ENCODE measurements around the gene PHLDB1. TPM values are rescaled to one million over a fixed set of nuclear protein-coding genes. Genes with fewer than 3 reads are reported as not detected.
"Not testable (repeated sequence)": the region's sequence is repeated elsewhere in the genome, so short reads cannot be mapped to it uniquely, and the experiment has no call there.

PHLDB1 gene
- total RNA-seq, 1 donor from 2014 or later: 165 TPM

DNA sequence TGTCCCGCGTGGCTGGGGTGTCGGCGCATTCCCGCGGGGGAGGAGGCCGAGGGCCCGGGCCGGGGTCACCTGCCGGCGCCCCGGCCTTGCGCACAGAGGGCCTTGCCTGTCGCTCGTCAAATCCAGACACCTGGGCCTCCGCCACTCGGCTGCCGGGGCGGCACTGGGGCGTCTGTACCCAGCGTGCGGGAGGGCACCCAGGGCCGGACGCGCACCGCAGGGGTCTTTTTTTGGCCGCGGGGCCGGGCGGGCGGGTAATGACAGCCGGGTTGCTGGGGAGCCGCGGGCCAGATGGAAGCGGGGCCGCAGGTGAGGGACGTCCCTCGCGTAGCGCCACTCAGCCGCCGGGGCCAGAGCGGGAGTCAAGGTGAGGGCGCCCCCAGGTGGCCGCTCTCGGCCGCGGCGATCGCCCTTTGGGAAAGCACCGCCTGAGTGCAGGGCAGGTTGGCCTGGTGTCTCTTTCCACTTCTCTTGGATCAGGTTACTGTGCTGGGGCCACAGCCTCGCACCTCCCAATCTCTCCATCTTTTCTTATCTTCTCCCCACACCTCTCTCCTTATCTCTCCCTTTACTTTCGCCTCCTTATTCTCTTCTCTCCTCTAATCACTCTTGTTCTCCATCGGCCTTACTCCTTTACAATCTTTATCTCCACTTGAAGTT is 3.5 kb downstream of the PHLDB1 start:
- Mint-ChIP-seq H3K4me1 (ENCODE audit: unreplicated experiment) (peaks cover 73% of the 10 kb centered on the region), H3K4me3 (ENCODE audit: unreplicated experiment) (peak overlapping the region; percentile 71), H3K27ac (ENCODE audit: unreplicated experiment) (peak overlapping the region; percentile 85), H3K36me3 (ENCODE audit: unreplicated experiment) (peaks cover 2% of the 10 kb centered on the region), H3K9me3 (ENCODE audit: unreplicated experiment) (no peaks in the 10 kb centered on the region), H3K27me3 (ENCODE audit: unreplicated experiment) (no peaks in the 10 kb centered on the region)
- TF ChIP-seq, protein P1, sequence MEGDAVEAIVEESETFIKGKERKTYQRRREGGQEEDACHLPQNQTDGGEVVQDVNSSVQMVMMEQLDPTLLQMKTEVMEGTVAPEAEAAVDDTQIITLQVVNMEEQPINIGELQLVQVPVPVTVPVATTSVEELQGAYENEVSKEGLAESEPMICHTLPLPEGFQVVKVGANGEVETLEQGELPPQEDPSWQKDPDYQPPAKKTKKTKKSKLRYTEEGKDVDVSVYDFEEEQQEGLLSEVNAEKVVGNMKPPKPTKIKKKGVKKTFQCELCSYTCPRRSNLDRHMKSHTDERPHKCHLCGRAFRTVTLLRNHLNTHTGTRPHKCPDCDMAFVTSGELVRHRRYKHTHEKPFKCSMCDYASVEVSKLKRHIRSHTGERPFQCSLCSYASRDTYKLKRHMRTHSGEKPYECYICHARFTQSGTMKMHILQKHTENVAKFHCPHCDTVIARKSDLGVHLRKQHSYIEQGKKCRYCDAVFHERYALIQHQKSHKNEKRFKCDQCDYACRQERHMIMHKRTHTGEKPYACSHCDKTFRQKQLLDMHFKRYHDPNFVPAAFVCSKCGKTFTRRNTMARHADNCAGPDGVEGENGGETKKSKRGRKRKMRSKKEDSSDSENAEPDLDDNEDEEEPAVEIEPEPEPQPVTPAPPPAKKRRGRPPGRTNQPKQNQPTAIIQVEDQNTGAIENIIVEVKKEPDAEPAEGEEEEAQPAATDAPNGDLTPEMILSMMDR (IDR thresholded peaks at IDR 0.05): peak; percentile 94
- DNase-seq (ENCODE audit: extremely low spot score, unreplicated experiment): peak; percentile 92

DNA sequence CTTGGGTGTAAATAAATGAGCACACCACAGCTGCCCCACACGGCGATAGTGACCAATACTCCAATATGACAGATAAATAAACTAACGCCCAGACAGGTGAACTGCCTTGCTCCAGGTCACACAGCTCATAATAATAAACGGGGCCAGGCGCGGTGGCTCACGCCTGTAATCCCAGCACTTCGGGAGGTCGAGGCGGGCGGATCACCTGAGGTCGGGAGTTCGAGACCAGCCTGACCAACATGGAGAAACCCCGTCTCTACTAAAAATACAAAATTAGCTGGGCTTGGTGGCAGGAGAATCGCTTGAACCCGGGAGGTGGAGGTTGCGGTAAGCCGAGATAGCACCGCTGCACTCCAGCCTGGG is 4.0 kb downstream of the PHLDB1 start:
- peak overlapping the region; percentile 85 for H3K27ac Mint-ChIP-seq (ENCODE audit: unreplicated experiment)
- H3K27me3 Mint-ChIP-seq (ENCODE audit: unreplicated experiment); H3K36me3 Mint-ChIP-seq (ENCODE audit: unreplicated experiment); H3K9me3 Mint-ChIP-seq (ENCODE audit: unreplicated experiment); DNase-seq (ENCODE audit: extremely low spot score, unreplicated experiment): not testable (repeated sequence)
- peaks cover 73% of the 10 kb centered on the region for H3K4me1 Mint-ChIP-seq (ENCODE audit: unreplicated experiment)
- peak overlapping the region; percentile 71 for H3K4me3 Mint-ChIP-seq (ENCODE audit: unreplicated experiment)

DNA sequence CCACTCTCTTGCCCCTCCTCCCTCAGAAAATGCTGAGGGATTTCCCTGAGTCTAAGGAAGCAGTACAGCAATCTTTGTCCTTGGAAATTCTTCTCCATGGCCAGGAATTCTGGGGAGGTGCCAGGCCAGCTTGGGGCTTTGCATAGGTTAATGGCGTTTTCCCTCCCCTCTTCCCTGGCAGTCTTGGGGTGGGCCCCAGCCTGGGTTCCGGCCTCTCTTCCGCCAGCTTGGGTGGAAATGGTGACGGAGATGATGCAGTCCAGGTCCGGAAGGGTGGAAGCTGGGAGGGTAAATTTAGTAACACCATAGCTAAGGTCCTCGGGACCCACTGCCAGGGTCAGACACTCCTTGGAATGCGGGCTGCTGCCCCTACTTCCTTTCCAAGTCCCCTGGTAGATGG is 5.0 kb downstream of the PHLDB1 start:
- H3K27ac Mint-ChIP-seq (ENCODE audit: unreplicated experiment): peak overlapping the region; percentile 88
- no peak for DNase-seq (ENCODE audit: extremely low spot score, unreplicated experiment)

GRCh38 chr11:118614511-118614910 is 7.1 kb downstream of the PHLDB1 start:
- peaks cover 81% of the 10 kb centered on the region for H3K4me1 Mint-ChIP-seq (ENCODE audit: unreplicated experiment)
- H3K27me3 Mint-ChIP-seq (ENCODE audit: unreplicated experiment): no peaks in the 10 kb centered on the region
- TF ChIP-seq, protein P1 (IDR thresholded peaks at IDR 0.05): no peak
- peaks cover 9% of the 10 kb centered on the region for H3K36me3 Mint-ChIP-seq (ENCODE audit: unreplicated experiment)
- no peak for DNase-seq (ENCODE audit: extremely low spot score, unreplicated experiment)
- peak overlapping the region; percentile 83 for H3K27ac Mint-ChIP-seq (ENCODE audit: unreplicated experiment)
- H3K4me3 Mint-ChIP-seq (ENCODE audit: unreplicated experiment): no peak overlapping the region
- no peaks in the 10 kb centered on the region for H3K9me3 Mint-ChIP-seq (ENCODE audit: unreplicated experiment)

More for the DNA sequence above, 5.0 kb downstream of the PHLDB1 start:
- Mint-ChIP-seq H3K9me3 (ENCODE audit: unreplicated experiment) (no peaks in the 10 kb centered on the region), H3K4me1 (ENCODE audit: unreplicated experiment) (peaks cover 72% of the 10 kb centered on the region), H3K36me3 (ENCODE audit: unreplicated experiment) (peaks cover 7% of the 10 kb centered on the region), H3K27me3 (ENCODE audit: unreplicated experiment) (no peaks in the 10 kb centered on the region), H3K4me3 (ENCODE audit: unreplicated experiment) (peak overlapping the region; percentile 49)
- TF ChIP-seq, protein P1 (IDR thresholded peaks at IDR 0.05): no peak

GRCh38 chr11:118615282-118615975 is 8.0 kb downstream of the PHLDB1 start:
- H3K4me1 Mint-ChIP-seq (ENCODE audit: unreplicated experiment): peaks cover 84% of the 10 kb centered on the region
- DNase-seq (ENCODE audit: extremely low spot score, unreplicated experiment): no peak
- H3K4me3 Mint-ChIP-seq (ENCODE audit: unreplicated experiment): no peak overlapping the region

More at GRCh38 chr11:118615282-118615975, 8.0 kb downstream of the PHLDB1 start:
- H3K27ac Mint-ChIP-seq (ENCODE audit: unreplicated experiment): peak overlapping the region; percentile 83
- peaks cover 13% of the 10 kb centered on the region for H3K36me3 Mint-ChIP-seq (ENCODE audit: unreplicated experiment)
- TF ChIP-seq, protein P1 (IDR thresholded peaks at IDR 0.05): no peak
- H3K27me3 Mint-ChIP-seq (ENCODE audit: unreplicated experiment): no peaks in the 10 kb centered on the region
- H3K9me3 Mint-ChIP-seq (ENCODE audit: unreplicated experiment): no peaks in the 10 kb centered on the region
